IMR-90 (cell line): Measurements from ENCODE around the gene MKX. TPM values are rescaled to one million over a fixed set of nuclear protein-coding genes. Genes with fewer than 3 reads are reported as not detected.

Source experiments
- ATAC-seq: fragments of 200-7000 bp; cut with Tn5 transposase; 2 replicates; pipeline ENCODE4 v1.9.1; 2020; ENCODE audit warnings: low read depth, mild to moderate bottlenecking, moderate library complexity
- BruUV-seq: library from RNA; stranded (reverse); fragments of 400-500 nt; replicated peaks from 2 replicates; lab custom pipeline; 2021; lab: Mats Ljungman, UMichigan
- CTCF ChIA-PET: fragments of 300-600 bp; formaldehyde crosslinking; extraction: SDS; loops from one replicate; lab custom pipeline; 2021; ENCODE audit warnings: antibody characterized with exemption; lab: Yijun Ruan, JAX
- POLR2A ChIA-PET: fragments of 300-600 bp; sonication (Branson Sonifier 250); formaldehyde crosslinking; loops from one replicate; lab custom pipeline; 2022; ENCODE audit warnings: antibody characterized with exemption; ENCODE audit not compliant: unreplicated experiment; lab: Charles Lee
- DNase-seq: peaks from one replicate; pipeline ENCODE4 v3.0.0; 2013
- H2AFZ ChIP-seq: replicated peaks from 2 replicates; pipeline ENCODE3; 2013; ENCODE audit warnings: low read length, mild to moderate bottlenecking; ENCODE audit not compliant: poor library complexity
- H2AK5ac ChIP-seq: 2 replicates; pipeline ENCODE4 v1.6.1; 2013; ENCODE audit warnings: low read depth, low read length, inconsistent platforms
- H2AK9ac ChIP-seq: replicated peaks from 2 replicates; pipeline ENCODE3; 2013; ENCODE audit warnings: mild to moderate bottlenecking, low read depth, low read length, moderate library complexity; ENCODE audit not compliant: poor library complexity
- H2BK120ac ChIP-seq: 2 replicates; pipeline ENCODE4 v1.6.1; 2013; ENCODE audit warnings: low read depth, low read length, inconsistent platforms
- H2BK15ac ChIP-seq: 3 replicates; pipeline ENCODE4 v1.6.1; 2013; ENCODE audit warnings: low read depth, low read length, inconsistent platforms
- H2BK20ac ChIP-seq: 2 replicates; pipeline ENCODE4 v1.6.1; 2013; ENCODE audit warnings: low read depth, mild to moderate bottlenecking, inconsistent platforms, low read length, moderate library complexity
- H2BK5ac ChIP-seq: 2 replicates; pipeline ENCODE4 v1.6.1; 2013; ENCODE audit warnings: mild to moderate bottlenecking, low read depth, low read length, inconsistent platforms; ENCODE audit not compliant: poor library complexity, severe bottlenecking
- H3K14ac ChIP-seq: replicated peaks from 2 replicates; pipeline ENCODE4 v1.6.1; 2013; ENCODE audit warnings: low read depth, low read length, inconsistent platforms
- H3K18ac ChIP-seq: 2 replicates; pipeline ENCODE4 v1.6.1; 2013; ENCODE audit warnings: low read depth, low read length, control low read depth
- H3K23ac ChIP-seq: 2 replicates; pipeline ENCODE4 v1.6.1; 2013; ENCODE audit warnings: low read depth, low read length, inconsistent platforms
- H3K27ac ChIP-seq: 2 replicates; pipeline ENCODE4 v1.5.1; 2013; ENCODE audit warnings: mild to moderate bottlenecking, control low read depth, low read length; ENCODE audit not compliant: insufficient read depth
- H3K27me3 ChIP-seq: 2 replicates; pipeline ENCODE4 v1.6.1; 2013; ENCODE audit warnings: low read length; ENCODE audit not compliant: control insufficient read depth, insufficient read depth
- H3K36me3 ChIP-seq: 2 replicates; pipeline ENCODE4 v1.6.1; 2013; ENCODE audit warnings: low read length, mixed read lengths; ENCODE audit not compliant: control insufficient read depth, insufficient read depth
- H3K4ac ChIP-seq: 2 replicates; pipeline ENCODE4 v1.6.1; 2013; ENCODE audit warnings: low read depth, low read length, inconsistent platforms
- H3K4me1 ChIP-seq: 2 replicates; pipeline ENCODE4 v1.6.1; 2013; ENCODE audit warnings: low read length, mixed read lengths; ENCODE audit not compliant: control insufficient read depth, insufficient read depth
- H3K4me2 ChIP-seq: 2 replicates; pipeline ENCODE4 v1.6.1; 2013; ENCODE audit warnings: low read depth, mild to moderate bottlenecking, control low read depth, low read length, moderate library complexity
- H3K4me3 ChIP-seq: 2 replicates; pipeline ENCODE4 v1.5.1; 2013; ENCODE audit warnings: low read depth, mild to moderate bottlenecking, control low read depth, low read length, moderate library complexity; ENCODE audit not compliant: insufficient read depth
- H3K56ac ChIP-seq: 2 replicates; pipeline ENCODE4 v1.6.1; 2013; ENCODE audit warnings: low read length, inconsistent platforms; ENCODE audit not compliant: insufficient read depth; ENCODE audit errors: extremely low read depth
- H3K79me1 ChIP-seq, 2 experiments: 2 replicates each; pipeline ENCODE4 v1.6.1; 2013; ENCODE audit warnings: low read length in 2 of 2, inconsistent platforms in 1 of 2, low read depth in 1 of 2
- H3K9ac ChIP-seq: 2 replicates; pipeline ENCODE4 v1.6.1; 2013; ENCODE audit warnings: low read depth, low read length, control low read depth
- H3K9me1 ChIP-seq: 2 replicates; pipeline ENCODE4 v1.6.1; 2013; ENCODE audit warnings: low read length, inconsistent platforms; ENCODE audit not compliant: insufficient read depth
- H3K9me3 ChIP-seq: 2 replicates; pipeline ENCODE4 v1.6.1; 2013; ENCODE audit warnings: low read length; ENCODE audit not compliant: control insufficient read depth, insufficient read depth
- H4K20me1 ChIP-seq: 2 replicates; pipeline ENCODE4 v1.6.1; 2013; ENCODE audit warnings: low read length, inconsistent platforms; ENCODE audit not compliant: insufficient read depth
- H4K5ac ChIP-seq: 2 replicates; pipeline ENCODE4 v1.6.1; 2013; ENCODE audit warnings: mild to moderate bottlenecking, low read depth, low read length, control low read depth
- H4K8ac ChIP-seq, 2 experiments: 2 replicates each; pipeline ENCODE4 v1.6.1; 2013; ENCODE audit warnings: low read depth in 2 of 2, low read length in 2 of 2, control low read depth in 1 of 2, inconsistent platforms in 1 of 2
- H4K91ac ChIP-seq: 2 replicates; pipeline ENCODE4 v1.6.1; 2013; ENCODE audit warnings: low read depth, low read length, inconsistent platforms; ENCODE audit not compliant: insufficient read depth
- BHLHE40 ChIP-seq: fragments of 150-350 bp; IDR thresholded peaks from 2 replicates; pipeline ENCODE4 v1.6.1; 2016; ENCODE audit warnings: mild to moderate bottlenecking, low read depth, low read length
- CEBPB ChIP-seq: IDR thresholded peaks from 2 replicates; pipeline ENCODE4 v1.6.1; 2012; ENCODE audit warnings: low read depth, low read length, improper control_type of control experiment
- CHD1 ChIP-seq: IDR thresholded peaks from 2 replicates; pipeline ENCODE4 v1.6.1; 2012; ENCODE audit warnings: low read depth, low read length, improper control_type of control experiment
- ELK1 ChIP-seq: fragments of 150-350 bp; IDR thresholded peaks from 2 replicates; pipeline ENCODE4 v1.6.1; 2016; ENCODE audit warnings: low read depth, mild to moderate bottlenecking, low read length, moderate library complexity, borderline replicate concordance
- FOS ChIP-seq: fragments of 150-350 bp; IDR thresholded peaks from 2 replicates; pipeline ENCODE4 v1.6.1; 2016; ENCODE audit warnings: low read depth, low read length
- MXI1 ChIP-seq: IDR thresholded peaks from 2 replicates; pipeline ENCODE4 v1.6.1; 2012; ENCODE audit warnings: low read depth, mild to moderate bottlenecking, low read length, moderate library complexity, borderline replicate concordance
- RAD21 ChIP-seq: IDR thresholded peaks from 2 replicates; pipeline ENCODE4 v1.6.1; 2012; ENCODE audit warnings: low read length, improper control_type of control experiment
- RCOR1 ChIP-seq: IDR thresholded peaks from 2 replicates; pipeline ENCODE4 v1.6.1; 2012; ENCODE audit warnings: mild to moderate bottlenecking, low read length, improper control_type of control experiment; ENCODE audit not compliant: insufficient replicate concordance
- RFX5 ChIP-seq: IDR thresholded peaks from 2 replicates; pipeline ENCODE4 v1.8.0; 2012; ENCODE audit warnings: low read depth, mild to moderate bottlenecking, low read length, moderate library complexity
- USF2 ChIP-seq: fragments of 150-350 bp; IDR thresholded peaks from 2 replicates; pipeline ENCODE4 v1.6.1; 2017; ENCODE audit warnings: mild to moderate bottlenecking, antibody characterized with exemption, low read length, low read depth
- dilution Hi-C: fragments of 300-500 bp; cut with HindIII; formaldehyde crosslinking; loops from one replicate; pipeline ENCODE4 v1.14.3; 2018; ENCODE audit warnings: low sequenced_read_pairs; ENCODE audit not compliant: unreplicated experiment
- in situ Hi-C: fragments of 300-500 bp; cut with MboI; formaldehyde crosslinking; loops from 3 replicates; pipeline ENCODE4 v1.14.3; 2019; ENCODE audit warnings: low sequenced_read_pairs, inconsistent platforms, mixed read lengths
- intact Hi-C: fragments of 100-400 bp; cut with micrococcal nuclease; formaldehyde crosslinking; loops from 2 replicates; pipeline ENCODE4 v1.10.0; 2022
- polyA plus RNA-seq, 3 experiments: library from polyadenylated mRNA; depleted of rRNA; stranded (reverse); fragments of >200 nt; gene quantifications; 2 replicates each; pipeline ENCODE4 v1.2.3, GENCODE V29; 2012; ENCODE audit warnings: low replicate concordance in 1 of 3
- total RNA-seq: library from RNA; depleted of rRNA; stranded (reverse); fragments of >200 nt; gene quantifications from 2 replicates; pipeline ENCODE4 v1.2.3, GENCODE V29; 2012

Gene MKX
- total and polyA plus RNA-seq, 2 of the 4 experiments (the other 2 are of a cell fraction), result 0.10 to 0.36 TPM

- peaks cover 2% of the 10 kb centered on the region; the same call in 1 of the 2 replicates for H3K4me1 ChIP-seq
- H3K18ac ChIP-seq, result no peak overlapping the region
- in situ Hi-C loops (no loop called here), intact Hi-C loops (no loop called here), dilution Hi-C loops (no loop called here)
- no peak overlapping the region for H2BK5ac ChIP-seq
- no peak overlapping the region for H3K9ac ChIP-seq
- ChIA-PET POLR2A (no interaction called here), CTCF (interaction anchor here (1.6 kb wide), 1 partner anchor 90 kb away, joined by 3 read pairs; no protein-coding TSS in a partner anchor)
- no peak overlapping the region for H3K4me2 ChIP-seq
- no peaks in the 10 kb centered on the region for H3K36me3 ChIP-seq
- H3K4ac ChIP-seq, result no peak overlapping the region
- BruUV-seq, result no TSS peak
- H4K20me1 ChIP-seq, result no peaks in the 10 kb centered on the region
- H4K5ac ChIP-seq, result no peak overlapping the region
- H3K9me3 ChIP-seq, result no peaks in the 10 kb centered on the region
- peaks cover 2% of the 10 kb centered on the region; the same call in 1 of the 2 replicates for H3K27me3 ChIP-seq
- ATAC-seq, result no peak
- no peak overlapping the region for H3K56ac ChIP-seq
- H2BK15ac ChIP-seq, result no peak overlapping the region
- H2AFZ ChIP-seq, result no peak overlapping the region
- no peak overlapping the region for H4K8ac ChIP-seq
- H3K14ac ChIP-seq, result no peak overlapping the region
- no peaks in the 10 kb centered on the region for H3K9me1 ChIP-seq
- H2AK5ac ChIP-seq, result no peak overlapping the region
- H3K27ac ChIP-seq, result no peak overlapping the region
- TF ChIP-seq CHD1, result no peak
- no peak for TF ChIP-seq ELK1
- TF ChIP-seq FOS, result no peak
- no peak for TF ChIP-seq RFX5
- no peak for TF ChIP-seq MXI1
- TF ChIP-seq RCOR1, result no peak
- TF ChIP-seq BHLHE40, result no peak
- no peak for TF ChIP-seq CEBPB
- TF ChIP-seq RAD21, result no peak
- no peak for TF ChIP-seq USF2
- no peak overlapping the region for H2AK9ac ChIP-seq
- no peak overlapping the region for H3K4me3 ChIP-seq
- H4K91ac ChIP-seq, result no peak overlapping the region
- H2BK120ac ChIP-seq, result no peak overlapping the region
- H2BK20ac ChIP-seq, result no peak overlapping the region
- no peak overlapping the region for H3K23ac ChIP-seq
- no peaks in the 10 kb centered on the region for H3K79me1 ChIP-seq
- no peak for DNase-seq
Measured at GRCh38 chr10:27663621-27664020, 82.0 kb downstream of the MKX start.
